A549 treated with Mapracorat at 1 μM for 4 hours (cell line): ENCODE measurements around the gene HLA-DPA1. TPM values are rescaled to one million over a fixed set of nuclear protein-coding genes. Genes with fewer than 3 reads are reported as not detected.

ENCODE experiments used
- total RNA-seq: library from RNA; stranded (reverse); fragments of 200-300 nt; extraction: Qiagen RNA extraction; gene quantifications from 5 replicates; pipeline ENCODE4 v1.2.3, GENCODE V29; 2022

Gene HLA-DPA1
- total RNA-seq: not detected in 5 replicates

DNA sequence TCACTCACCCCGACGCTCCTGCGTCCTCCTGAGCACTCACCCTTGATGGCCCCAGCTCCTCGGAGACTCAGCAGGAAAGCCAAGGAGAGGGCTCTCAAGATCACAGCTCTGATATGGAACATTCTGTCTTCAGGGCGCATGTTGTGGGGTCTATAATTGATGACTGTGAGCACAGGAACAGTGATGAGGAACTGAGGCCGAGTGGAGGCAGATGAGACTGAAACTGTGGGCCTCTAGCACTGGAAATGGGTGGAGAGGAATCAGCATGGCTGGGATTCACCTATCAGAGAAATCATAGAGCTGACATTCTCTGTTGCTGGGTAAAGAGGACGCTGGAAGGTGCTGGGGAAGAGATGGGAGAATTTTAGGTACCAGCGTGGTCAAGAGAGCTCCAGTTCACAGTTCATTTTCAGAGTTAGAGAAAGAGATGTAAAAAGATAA lies at the start of gene HLA-DPA1:
TSS of gene HLA-DPA1 (minus strand) at position 219 of the 441 bp plus-strand sequence.

GRCh38 chr6:33075568-33076405 lies 2.3 kb upstream of the HLA-DPA1 start, which contains the start of gene HLA-DPB1:
Gene HLA-DPB1, plus strand, starts transcription at chr6:33075990. Its CDS starts 52 bp downstream, at chr6:33076042.

Other genes starting within 250 kb of the HLA-DPA1 start
- gene TAP2, start 234.9 kb downstream of the HLA-DPA1 start, total RNA-seq: 13.3 to 25.1 TPM (median 16.8 TPM) in 5 replicates
- gene PSMB8, start 229.6 kb downstream of the HLA-DPA1 start, total RNA-seq: 17.9 to 21.8 TPM (median 20.1 TPM) in 5 replicates
- gene TAP1, start 219.9 kb downstream of the HLA-DPA1 start, total RNA-seq: 33.5 to 40.6 TPM (median 35.1 TPM) in 5 replicates
- 15.9 to 24.5 TPM (median 18.6 TPM) in 5 replicates for gene PSMB9, start 219.5 kb downstream of the HLA-DPA1 start, total RNA-seq
- gene HLA-DMB, start 132.6 kb downstream of the HLA-DPA1 start, total RNA-seq: 1.3 to 2.2 TPM (median 1.9 TPM) in 5 replicates
- gene HLA-DMA, start 120.6 kb downstream of the HLA-DPA1 start, total RNA-seq: 2.4 to 3.3 TPM (median 2.6 TPM) in 5 replicates
- 112 to 140 TPM (median 119 TPM) in 5 replicates for gene BRD2, start 105.1 kb downstream of the HLA-DPA1 start, total RNA-seq
- not detected in 5 replicates for gene HLA-DOA, start 64.1 kb downstream of the HLA-DPA1 start, total RNA-seq
- not detected in 5 replicates for gene HLA-DPB1, start 2.3 kb upstream of the HLA-DPA1 start, total RNA-seq
- 0.69 to 1.1 TPM (median 0.83 TPM) in 5 replicates for gene COL11A2, start 118.8 kb upstream of the HLA-DPA1 start, total RNA-seq
- 16.8 to 21.8 TPM (median 19.3 TPM) in 5 replicates for gene RXRB, start 127.0 kb upstream of the HLA-DPA1 start, total RNA-seq
- gene SLC39A7, start 127.2 kb upstream of the HLA-DPA1 start, total RNA-seq: 104 to 111 TPM (median 108 TPM) in 5 replicates
- 11.5 to 15.6 TPM (median 15.0 TPM) in 5 replicates for gene HSD17B8, start 131.0 kb upstream of the HLA-DPA1 start, total RNA-seq
- 19.6 to 25.9 TPM (median 24.4 TPM) in 5 replicates for gene RING1, start 134.9 kb upstream of the HLA-DPA1 start, total RNA-seq
- gene VPS52, start 198.2 kb upstream of the HLA-DPA1 start, total RNA-seq: 16.0 to 19.1 TPM (median 17.1 TPM) in 5 replicates
- gene RPS18, start 198.4 kb upstream of the HLA-DPA1 start, total RNA-seq: 2,503 to 2,635 TPM (median 2,544 TPM) in 5 replicates
- 0.56 to 1.3 TPM (median 0.87 TPM) in 5 replicates for gene B3GALT4, start 203.5 kb upstream of the HLA-DPA1 start, total RNA-seq
- gene WDR46, start 215.6 kb upstream of the HLA-DPA1 start, total RNA-seq: 48.0 to 54.9 TPM (median 53.1 TPM) in 5 replicates
- gene PFDN6, start 216.0 kb upstream of the HLA-DPA1 start, total RNA-seq: 96.5 to 132 TPM (median 106 TPM) in 5 replicates
- gene RGL2, start 225.3 kb upstream of the HLA-DPA1 start, total RNA-seq: 11.1 to 15.1 TPM (median 13.9 TPM) in 5 replicates
- 34.5 to 39.4 TPM (median 36.1 TPM) in 5 replicates for gene TAPBP, start 240.4 kb upstream of the HLA-DPA1 start, total RNA-seq
- 2.3 to 4.2 TPM (median 3.1 TPM) in 5 replicates for gene ZBTB22, start 244.1 kb upstream of the HLA-DPA1 start, total RNA-seq
- gene DAXX, start 249.3 kb upstream of the HLA-DPA1 start, total RNA-seq: 34.0 to 37.2 TPM (median 35.3 TPM) in 5 replicates